Breast epithelium (tissue), 3 donors: ENCODE results near the gene FBXO24.

ENCODE experiments used
- CTCF ChIP-seq, 3 donors: fragments of 450-650 bp; IDR thresholded peaks; one replicate each; pipeline ENCODE4 v1.5.1; 2016 to 2017; ENCODE audit warnings: antibody characterized with exemption in 3 of 3, mild to moderate bottlenecking in 3 of 3, moderate library complexity in 3 of 3
- POLR2A ChIP-seq: fragments of 450-650 bp; IDR thresholded peaks from one replicate; pipeline ENCODE4 v1.6.1; 2016; ENCODE audit warnings: antibody characterized with exemption, mild to moderate bottlenecking, moderate library complexity

GRCh38 chr7:100582650-100583049, 3.5 kb upstream of the FBXO24 start:
- TF ChIP-seq CTCF (IDR thresholded peaks at IDR 0.05) (no peak), POLR2A (no peak)
